ENCODE data around the gene CCDC180. TPM values are rescaled to one million over a fixed set of nuclear protein-coding genes. Genes with fewer than 3 reads are reported as not detected.

CCDC180 gene
- total RNA-seq, 1 experiment from 2014 or later: 5.1 TPM

DNA sequence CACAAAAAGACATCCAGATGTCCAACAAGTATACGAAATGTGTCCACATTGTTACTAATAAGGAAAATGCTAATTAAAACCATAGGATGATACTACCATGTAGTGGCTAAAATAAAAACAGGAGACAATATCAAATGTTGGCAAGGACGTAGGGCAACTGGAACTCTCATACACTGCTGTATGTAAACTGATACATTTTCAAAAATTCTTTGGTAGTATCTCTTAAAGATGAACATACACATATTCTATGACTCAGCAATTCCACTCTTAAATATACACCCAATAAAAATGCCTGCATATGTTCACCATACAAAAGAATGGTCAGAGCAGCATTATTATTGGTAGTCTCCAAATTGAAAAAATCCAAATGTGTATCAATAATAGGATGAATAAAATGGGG is 2.9 kb upstream of the CCDC180 start:
- no peaks in the 10 kb centered on the region for H3K4me1 Mint-ChIP-seq (ENCODE audit: insufficient read depth, unreplicated experiment)
- no peak overlapping the region for H3K4me3 Mint-ChIP-seq (ENCODE audit: unreplicated experiment)

DNA sequence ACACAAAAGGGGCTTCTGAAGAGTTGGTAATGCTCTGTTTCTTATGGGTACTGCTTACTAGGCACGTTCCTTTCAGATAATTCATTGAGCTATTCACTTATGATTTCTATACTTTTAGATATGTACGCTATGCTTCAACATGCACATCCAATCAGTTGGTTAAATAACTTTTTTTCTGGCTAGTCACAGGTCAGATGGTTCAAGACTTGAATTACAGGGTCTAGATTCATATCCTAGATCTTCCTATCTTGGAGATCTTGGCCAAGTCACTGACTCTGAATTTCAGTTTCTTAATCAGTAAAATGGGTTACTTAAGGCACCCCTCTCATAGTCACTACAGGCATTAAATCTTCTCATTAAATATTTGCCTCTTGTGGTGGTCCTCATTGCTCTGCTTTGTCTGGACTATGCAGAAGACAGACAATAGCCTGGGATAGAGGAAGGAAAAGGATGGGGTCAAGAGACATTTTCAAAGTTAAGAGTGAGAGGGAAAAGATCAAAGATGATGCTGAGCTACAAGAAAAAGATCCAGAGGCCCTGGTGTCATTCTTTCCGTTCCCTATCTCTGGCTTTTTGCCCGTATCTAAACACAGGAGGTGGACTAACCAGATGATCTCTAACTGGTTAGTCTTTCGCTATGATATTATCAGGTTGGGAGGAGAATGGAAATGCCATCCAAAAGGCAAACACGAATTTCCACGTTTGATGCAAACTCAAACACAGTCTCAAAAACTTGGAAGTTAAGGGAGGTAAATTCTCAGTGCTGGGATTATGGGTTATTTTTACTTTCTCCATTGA is 1.8 kb upstream of the CCDC180 start:
- no peaks in the 10 kb centered on the region for H3K4me1 Mint-ChIP-seq (ENCODE audit: insufficient read depth, unreplicated experiment)
- no peaks in the 10 kb centered on the region for H3K9me3 Mint-ChIP-seq (ENCODE audit: unreplicated experiment)
- H3K4me3 Mint-ChIP-seq (ENCODE audit: unreplicated experiment): no peak overlapping the region
- ChIA-PET CTCF (no interaction called here), POLR2A (no interaction called here)
- H3K27ac Mint-ChIP-seq (ENCODE audit: low read depth, unreplicated experiment): no peak overlapping the region
- no peak for DNase-seq (ENCODE audit: unreplicated experiment)
- intact Hi-C loops (cut with micrococcal nuclease): no loop called here
- no peaks in the 10 kb centered on the region for H3K27me3 Mint-ChIP-seq (ENCODE audit: insufficient read depth, unreplicated experiment)
- no peaks in the 10 kb centered on the region for H3K36me3 Mint-ChIP-seq (ENCODE audit: insufficient read depth, unreplicated experiment)
- BruUV-seq (replicated peaks): no TSS peak
- TF ChIP-seq, protein P1, sequence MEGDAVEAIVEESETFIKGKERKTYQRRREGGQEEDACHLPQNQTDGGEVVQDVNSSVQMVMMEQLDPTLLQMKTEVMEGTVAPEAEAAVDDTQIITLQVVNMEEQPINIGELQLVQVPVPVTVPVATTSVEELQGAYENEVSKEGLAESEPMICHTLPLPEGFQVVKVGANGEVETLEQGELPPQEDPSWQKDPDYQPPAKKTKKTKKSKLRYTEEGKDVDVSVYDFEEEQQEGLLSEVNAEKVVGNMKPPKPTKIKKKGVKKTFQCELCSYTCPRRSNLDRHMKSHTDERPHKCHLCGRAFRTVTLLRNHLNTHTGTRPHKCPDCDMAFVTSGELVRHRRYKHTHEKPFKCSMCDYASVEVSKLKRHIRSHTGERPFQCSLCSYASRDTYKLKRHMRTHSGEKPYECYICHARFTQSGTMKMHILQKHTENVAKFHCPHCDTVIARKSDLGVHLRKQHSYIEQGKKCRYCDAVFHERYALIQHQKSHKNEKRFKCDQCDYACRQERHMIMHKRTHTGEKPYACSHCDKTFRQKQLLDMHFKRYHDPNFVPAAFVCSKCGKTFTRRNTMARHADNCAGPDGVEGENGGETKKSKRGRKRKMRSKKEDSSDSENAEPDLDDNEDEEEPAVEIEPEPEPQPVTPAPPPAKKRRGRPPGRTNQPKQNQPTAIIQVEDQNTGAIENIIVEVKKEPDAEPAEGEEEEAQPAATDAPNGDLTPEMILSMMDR (IDR thresholded peaks at IDR 0.05; ENCODE audit: unreplicated experiment): no peak

More for the DNA sequence above, 2.9 kb upstream of the CCDC180 start:
- no peak overlapping the region for H3K27ac Mint-ChIP-seq (ENCODE audit: low read depth, unreplicated experiment)
- CTCF ChIA-PET: no interaction called here
- H3K27me3 Mint-ChIP-seq (ENCODE audit: insufficient read depth, unreplicated experiment): no peaks in the 10 kb centered on the region
- no peaks in the 10 kb centered on the region for H3K9me3 Mint-ChIP-seq (ENCODE audit: unreplicated experiment)
- no peak for DNase-seq (ENCODE audit: unreplicated experiment)
- POLR2A ChIA-PET: no interaction called here
- no peaks in the 10 kb centered on the region for H3K36me3 Mint-ChIP-seq (ENCODE audit: insufficient read depth, unreplicated experiment)
- BruUV-seq (replicated peaks): no TSS peak
- TF ChIP-seq, protein P1 (IDR thresholded peaks at IDR 0.05; ENCODE audit: unreplicated experiment): no peak
- intact Hi-C loops (cut with micrococcal nuclease): no loop called here

DNA sequence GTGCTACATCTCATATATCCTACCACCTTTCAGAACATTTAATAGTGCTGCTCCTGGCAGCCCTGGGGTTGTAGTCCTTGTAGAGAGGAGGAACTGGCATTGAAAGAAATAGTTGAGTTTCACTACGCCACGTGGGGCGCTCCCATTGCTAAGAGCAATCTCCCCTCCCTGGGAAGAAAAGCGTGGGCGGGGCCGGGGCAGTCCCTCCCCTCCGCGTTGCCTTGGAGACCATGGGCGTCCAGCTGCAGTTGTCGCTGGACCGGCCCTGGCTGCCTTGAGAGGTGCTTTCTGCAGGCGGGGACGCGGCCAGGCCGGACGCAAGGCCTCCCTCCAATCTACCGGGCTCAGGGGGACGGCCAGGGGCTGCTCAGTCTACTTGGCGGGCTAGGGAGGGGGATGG is 368 bp upstream of the CCDC180 start:
- TF ChIP-seq, protein P1 (IDR thresholded peaks at IDR 0.05; ENCODE audit: unreplicated experiment): no peak
- POLR2A ChIA-PET: no interaction called here
- intact Hi-C loops (cut with micrococcal nuclease): no loop called here
- BruUV-seq (replicated peaks): no TSS peak
- H3K27ac Mint-ChIP-seq (ENCODE audit: low read depth, unreplicated experiment): no peak overlapping the region
- no peaks in the 10 kb centered on the region for H3K9me3 Mint-ChIP-seq (ENCODE audit: unreplicated experiment)
- H3K36me3 Mint-ChIP-seq (ENCODE audit: insufficient read depth, unreplicated experiment): no peaks in the 10 kb centered on the region
- no peak overlapping the region for H3K4me3 Mint-ChIP-seq (ENCODE audit: unreplicated experiment)
- H3K4me1 Mint-ChIP-seq (ENCODE audit: insufficient read depth, unreplicated experiment): no peaks in the 10 kb centered on the region
- no peaks in the 10 kb centered on the region for H3K27me3 Mint-ChIP-seq (ENCODE audit: insufficient read depth, unreplicated experiment)
- CTCF ChIA-PET: interaction anchor here (0.6 to 1.0 kb wide), 2 partner anchors 14 to 112 kb away, joined by 3 to 4 read pairs; no protein-coding TSS in a partner anchor
- DNase-seq (ENCODE audit: unreplicated experiment): no peak

DNA sequence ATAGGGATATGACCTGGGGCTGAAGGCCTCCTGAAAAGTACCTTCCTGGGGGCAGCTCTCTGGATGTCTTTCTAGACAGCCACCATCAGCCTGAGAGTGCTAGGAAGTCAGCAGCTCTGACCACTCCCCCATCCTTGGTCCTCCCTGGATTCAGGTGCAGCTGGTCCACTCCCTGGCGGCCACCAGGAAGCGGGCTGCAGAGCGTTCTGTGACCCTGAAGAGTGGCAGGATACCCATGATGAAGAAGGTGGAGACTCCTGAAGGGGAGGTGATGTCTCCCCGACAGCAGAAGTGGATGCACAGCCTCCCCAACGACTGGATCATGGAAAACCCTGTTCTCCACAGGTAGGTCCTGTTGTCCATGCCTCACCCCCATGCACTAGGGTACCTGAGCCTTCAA is 1.8 kb downstream of the CCDC180 start:
- BruUV-seq (replicated peaks): no TSS peak

More for the DNA sequence above, 1.8 kb downstream of the CCDC180 start:
- no peaks in the 10 kb centered on the region for H3K27me3 Mint-ChIP-seq (ENCODE audit: insufficient read depth, unreplicated experiment)
- H3K4me1 Mint-ChIP-seq (ENCODE audit: insufficient read depth, unreplicated experiment): no peaks in the 10 kb centered on the region
- peaks cover 4% of the 10 kb centered on the region for H3K36me3 Mint-ChIP-seq (ENCODE audit: insufficient read depth, unreplicated experiment)
- TF ChIP-seq, protein P1 (IDR thresholded peaks at IDR 0.05; ENCODE audit: unreplicated experiment): no peak
- H3K4me3 Mint-ChIP-seq (ENCODE audit: unreplicated experiment): no peak overlapping the region
- ChIA-PET CTCF (no interaction called here), POLR2A (no interaction called here)
- H3K9me3 Mint-ChIP-seq (ENCODE audit: unreplicated experiment): no peaks in the 10 kb centered on the region
- intact Hi-C loops (cut with micrococcal nuclease): no loop called here
- DNase-seq (ENCODE audit: unreplicated experiment): no peak
- no peak overlapping the region for H3K27ac Mint-ChIP-seq (ENCODE audit: low read depth, unreplicated experiment)

All from MCF 10A (cell line).